ENCODE data around the gene IGFALS.
"Not testable (repeated sequence)": the region's sequence is repeated elsewhere in the genome, so short reads cannot be mapped to it uniquely, and the experiment has no call there.

IGFALS gene

DNA sequence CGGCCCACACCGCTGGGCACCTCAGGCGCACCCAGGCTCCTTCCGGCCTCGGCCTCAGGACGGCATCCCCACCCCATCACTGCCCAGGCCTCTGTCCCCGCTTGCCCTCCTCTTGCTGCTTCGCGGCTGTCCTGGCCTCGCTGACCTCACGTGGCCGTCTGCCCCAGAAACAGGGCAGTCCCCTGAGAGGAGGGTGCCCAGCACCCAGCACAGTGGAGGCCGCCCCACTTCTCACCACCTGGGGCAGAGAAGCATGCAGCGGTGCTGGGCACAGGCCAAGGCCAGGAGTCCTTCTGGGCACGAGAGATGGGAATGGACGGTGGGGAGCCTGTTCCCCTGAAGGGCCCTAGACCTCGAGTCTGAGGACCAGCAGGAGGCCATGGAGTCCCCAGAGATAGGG, 24.2 kb upstream of the IGFALS start:
- DNase-seq = no peak

DNA sequence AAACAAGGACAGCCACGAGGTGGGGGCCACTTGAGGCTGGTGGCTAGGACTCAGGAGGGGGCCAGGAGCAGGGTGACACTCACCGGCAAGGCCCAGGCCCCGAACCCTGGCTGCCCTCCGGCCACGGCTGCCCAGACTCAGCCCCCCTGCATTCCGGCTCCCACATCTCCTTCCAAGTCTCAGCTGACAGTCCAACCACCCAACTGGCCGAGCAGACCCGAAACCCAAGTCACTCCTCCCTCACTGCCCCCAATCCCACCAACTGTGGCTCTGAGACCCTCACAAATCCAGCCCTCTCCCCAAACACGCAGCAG, 23.7 kb upstream of the IGFALS start:
- DNase-seq = no peak

DNA sequence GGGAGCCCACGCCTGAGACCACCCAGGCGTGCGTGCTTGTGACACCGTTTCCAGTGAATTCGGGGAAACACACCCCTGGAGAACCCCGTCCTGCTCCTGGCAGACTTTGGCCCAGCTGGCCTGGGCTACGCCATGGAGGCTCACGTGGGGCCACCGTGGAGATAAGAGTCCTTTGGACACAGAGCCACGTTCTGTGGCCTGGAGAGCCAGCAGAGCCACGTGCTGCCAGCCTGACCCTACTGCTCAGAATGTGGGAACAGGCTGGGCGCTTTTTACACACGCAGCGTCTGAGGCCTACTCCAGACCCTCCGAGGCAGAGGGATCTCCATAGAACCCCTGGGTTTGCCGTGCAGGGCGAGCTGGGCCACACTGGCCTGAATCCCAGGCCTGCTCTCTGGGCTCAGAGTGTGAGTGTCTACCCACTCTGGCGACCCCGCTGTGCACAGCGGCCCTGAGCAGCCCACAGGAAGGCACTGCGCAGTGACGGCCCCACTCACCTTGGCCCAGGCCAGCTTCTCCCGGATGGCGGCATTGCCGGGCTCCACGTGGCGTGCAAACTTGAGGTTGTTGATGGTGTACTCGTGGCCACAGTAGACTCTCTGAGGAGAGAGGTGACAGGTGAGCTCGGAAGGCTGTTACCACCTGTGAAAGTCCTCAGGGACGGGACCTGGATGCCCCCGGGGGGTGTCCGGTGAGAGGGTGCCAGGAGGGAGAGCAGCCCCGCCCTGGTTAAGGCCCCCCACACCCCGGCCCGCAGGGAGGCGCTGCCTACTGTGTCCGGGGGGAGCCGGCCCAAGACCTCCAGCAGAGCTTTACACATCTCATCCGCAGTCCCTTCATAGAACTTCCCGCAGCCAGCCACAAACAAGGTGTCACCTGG, 23.1 kb upstream of the IGFALS start:
- no peak for DNase-seq

- DNase-seq = no peak
Measured at GRCh38 chr16:1815461-1815860, 22.0 kb upstream of the IGFALS start.

DNA sequence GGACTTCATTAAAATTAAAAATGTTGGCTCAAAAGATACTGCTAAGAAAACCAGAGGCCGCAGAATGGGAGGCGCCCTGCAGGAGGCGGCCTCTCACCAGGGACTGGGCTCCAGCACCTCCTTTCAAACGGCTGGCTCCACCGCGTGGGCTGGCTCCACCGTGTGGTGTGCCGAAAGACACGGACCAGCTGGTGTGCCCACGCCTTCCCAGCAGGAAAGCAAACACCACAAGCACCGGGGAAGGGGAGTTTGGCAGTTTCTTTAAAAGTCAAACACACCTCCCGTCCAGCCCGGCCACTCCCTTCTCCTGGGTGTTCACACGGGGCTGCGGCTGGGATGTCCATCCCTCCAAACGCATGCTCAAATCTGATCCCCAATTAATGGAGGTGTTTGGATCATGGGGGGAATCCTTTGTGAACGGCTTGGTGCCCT, 19.2 kb upstream of the IGFALS start:
- peak; percentile 39 to 40 for DNase-seq

GRCh38 chr16:1810536-1810935, 17.0 kb upstream of the IGFALS start:
- DNase-seq = no peak

- DNase-seq = no peak
Measured at GRCh38 chr16:1810106-1810505, 16.6 kb upstream of the IGFALS start.

DNA sequence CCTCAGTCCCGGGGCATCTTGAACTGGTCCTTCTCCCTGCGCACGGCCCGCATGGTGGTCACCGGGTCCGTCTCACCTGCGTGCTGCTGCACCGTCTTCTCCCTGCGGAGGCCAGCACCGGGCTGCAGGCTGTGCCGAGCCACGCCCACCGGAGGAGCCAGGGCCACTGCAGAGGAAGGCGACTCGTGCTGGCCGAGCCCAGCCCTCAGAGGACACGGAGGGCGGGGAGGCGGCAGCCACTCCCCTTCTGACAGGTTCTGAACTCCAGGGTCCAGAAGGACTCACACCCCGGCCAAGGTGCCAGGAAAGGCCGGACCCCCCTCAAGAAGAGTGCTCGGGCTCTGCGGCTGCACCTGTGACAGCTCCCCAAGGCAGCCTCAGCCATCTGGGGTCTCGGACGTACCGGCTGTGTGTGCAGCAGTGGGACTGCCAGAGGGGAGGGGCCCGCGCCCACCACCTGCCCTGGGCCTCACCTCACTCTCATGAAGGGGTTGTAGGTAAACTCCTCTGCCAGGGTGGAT, 15.8 kb upstream of the IGFALS start:
- DNase-seq = no peak

DNA sequence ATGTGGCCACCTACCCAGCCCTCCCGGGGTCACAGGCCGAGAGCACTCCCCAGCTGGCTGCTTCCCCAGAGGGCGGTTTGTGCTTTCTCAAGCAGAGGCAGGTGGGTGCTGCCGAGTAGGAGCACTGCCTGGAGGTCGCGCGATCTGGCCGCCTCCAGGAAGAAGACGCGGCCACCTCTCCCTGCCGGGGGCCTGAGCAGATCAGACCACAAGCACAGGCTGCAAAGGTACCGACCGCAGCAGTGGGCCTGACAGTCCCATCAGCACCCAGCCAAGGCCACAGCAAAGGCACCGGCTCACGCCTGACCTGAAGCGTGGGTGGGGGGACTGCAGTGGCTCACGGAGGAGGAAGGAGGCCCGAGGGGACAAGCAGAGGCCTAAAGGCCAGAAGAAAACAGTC, 15.2 kb upstream of the IGFALS start:
- no peak for DNase-seq

DNA sequence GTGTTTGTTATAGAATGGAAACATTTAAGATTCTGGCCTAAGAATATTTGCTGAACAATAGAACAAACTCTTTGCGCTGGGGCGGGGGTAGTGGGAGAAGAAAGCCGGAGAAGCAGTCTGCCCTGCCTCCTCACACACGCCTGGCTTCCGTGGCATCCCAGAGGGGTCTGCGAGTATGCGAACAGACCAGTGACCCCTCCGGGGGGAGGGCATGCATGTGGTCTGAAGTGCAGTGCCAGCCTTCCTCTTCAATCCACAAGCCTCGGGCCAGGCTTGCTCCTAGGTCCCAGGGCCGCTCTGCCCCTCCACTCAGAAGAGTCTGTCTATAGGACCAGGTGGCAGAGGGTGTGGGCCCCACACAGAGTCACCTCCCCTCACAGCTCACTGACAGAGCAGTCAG, 14.1 kb upstream of the IGFALS start:
- no peak for DNase-seq

DNA sequence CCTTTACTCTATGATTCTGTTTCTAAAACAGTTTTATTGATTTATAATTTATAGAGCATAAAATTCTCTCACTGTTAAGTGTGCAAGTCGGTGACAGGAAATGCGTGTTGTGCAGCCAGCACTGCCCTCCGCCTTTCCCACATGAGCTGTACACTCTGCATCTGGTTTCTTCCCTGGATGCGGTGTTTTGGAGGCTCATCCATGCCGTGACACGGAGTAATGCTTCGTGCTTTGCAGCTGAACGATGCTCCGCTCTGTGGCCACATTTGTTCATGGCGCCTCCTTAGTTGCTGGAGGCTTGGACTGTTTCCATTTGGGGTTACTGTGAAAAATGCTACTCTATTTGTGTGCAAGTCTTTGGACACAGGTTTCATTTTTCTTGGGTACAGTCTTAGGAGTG, 7.2 kb upstream of the IGFALS start:
- DNase-seq = no peak

DNA sequence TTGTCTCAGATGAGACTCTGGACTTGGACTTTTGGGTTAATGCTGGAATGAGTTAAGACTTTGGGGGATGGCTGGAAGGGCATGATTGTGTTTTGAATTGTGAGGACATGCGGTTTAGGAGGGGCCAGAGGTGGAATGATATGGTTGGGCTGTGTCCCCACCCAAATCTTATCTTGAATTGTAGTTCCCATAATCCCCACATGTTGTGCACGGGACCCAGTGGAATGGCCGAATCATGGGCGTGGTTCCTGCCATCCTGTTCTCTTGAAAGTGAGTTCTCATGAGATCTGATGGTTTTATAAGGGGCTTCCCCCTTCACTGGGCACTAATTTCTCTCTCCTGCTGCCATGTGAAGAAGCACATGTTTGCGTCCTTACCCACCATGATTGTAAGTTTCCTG, 5.8 kb upstream of the IGFALS start:
- not testable (repeated sequence) for DNase-seq

DNA sequence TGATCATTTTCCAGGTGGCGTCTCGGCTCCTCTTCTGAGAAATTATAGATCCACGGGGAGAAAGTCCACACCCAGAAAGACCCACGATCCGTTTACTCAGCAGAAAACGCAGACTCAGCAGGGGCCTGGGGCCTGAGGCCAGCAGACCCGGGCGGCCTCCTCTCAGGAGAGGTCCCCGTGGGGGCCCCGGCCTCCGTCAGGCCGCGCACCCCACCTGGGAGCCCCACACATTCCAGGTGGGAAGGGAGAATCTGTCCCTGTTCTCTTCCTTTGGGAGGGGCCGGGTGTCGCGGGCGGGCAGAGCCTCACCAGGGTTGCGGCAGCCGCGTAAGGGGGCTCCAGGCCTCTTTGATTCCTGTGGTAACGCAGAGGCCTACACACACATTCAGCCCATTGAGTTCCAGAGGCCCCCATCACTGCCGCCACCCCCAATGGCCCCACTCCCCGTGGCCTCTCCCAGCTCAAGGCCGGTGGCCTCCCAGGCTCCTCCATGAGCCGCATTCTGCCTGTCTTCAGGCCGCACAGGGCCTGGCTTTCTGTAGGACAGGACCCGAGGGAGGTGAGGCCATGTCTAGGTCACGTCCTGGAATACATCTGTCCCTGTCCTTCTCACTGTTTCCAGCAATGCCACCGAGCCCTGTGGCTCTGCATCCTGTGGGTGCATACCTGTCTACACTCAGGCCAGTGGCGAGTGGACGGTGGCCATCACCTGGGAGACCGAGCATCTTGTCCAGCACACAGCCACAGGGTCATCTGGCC, 1.6 kb upstream of the IGFALS start:
- DNase-seq = no peak

DNA sequence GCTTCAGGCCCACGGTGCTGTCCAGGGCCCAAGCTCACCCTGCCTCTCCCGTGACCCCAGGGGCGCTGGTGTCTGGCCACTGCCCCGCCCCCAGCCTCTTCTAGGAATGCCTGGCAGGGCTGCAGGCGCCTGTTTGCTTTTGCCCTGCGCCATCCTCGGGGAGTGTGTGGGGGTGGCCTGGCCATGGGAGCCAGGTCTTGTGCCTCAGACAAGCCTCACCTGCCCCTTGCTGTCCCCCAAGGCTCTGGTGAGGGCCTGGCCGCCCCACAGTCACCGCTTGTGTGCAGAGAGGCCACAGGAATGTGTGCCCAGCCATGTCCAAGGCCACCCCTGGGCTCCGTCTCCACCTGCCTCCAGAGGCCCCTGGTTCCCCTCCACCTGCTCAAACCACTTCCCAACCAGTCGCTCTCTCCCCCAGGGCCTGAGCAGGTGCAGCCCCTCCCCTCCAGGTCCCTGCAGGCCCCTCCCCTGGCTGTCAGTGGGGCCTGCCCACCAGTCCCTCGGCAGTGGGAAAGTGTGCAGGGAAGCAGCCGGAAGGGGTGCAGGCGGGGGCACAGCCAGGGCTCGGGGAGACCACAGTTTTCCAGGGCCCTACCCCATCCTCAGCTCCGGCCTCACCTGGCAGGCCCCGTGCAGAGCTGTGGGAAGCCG, 841 bp upstream of the IGFALS start:
- no peak for DNase-seq

GRCh38 chr16:1792836-1793577, 498 bp downstream of the IGFALS start:
- DNase-seq = no peak

DNA sequence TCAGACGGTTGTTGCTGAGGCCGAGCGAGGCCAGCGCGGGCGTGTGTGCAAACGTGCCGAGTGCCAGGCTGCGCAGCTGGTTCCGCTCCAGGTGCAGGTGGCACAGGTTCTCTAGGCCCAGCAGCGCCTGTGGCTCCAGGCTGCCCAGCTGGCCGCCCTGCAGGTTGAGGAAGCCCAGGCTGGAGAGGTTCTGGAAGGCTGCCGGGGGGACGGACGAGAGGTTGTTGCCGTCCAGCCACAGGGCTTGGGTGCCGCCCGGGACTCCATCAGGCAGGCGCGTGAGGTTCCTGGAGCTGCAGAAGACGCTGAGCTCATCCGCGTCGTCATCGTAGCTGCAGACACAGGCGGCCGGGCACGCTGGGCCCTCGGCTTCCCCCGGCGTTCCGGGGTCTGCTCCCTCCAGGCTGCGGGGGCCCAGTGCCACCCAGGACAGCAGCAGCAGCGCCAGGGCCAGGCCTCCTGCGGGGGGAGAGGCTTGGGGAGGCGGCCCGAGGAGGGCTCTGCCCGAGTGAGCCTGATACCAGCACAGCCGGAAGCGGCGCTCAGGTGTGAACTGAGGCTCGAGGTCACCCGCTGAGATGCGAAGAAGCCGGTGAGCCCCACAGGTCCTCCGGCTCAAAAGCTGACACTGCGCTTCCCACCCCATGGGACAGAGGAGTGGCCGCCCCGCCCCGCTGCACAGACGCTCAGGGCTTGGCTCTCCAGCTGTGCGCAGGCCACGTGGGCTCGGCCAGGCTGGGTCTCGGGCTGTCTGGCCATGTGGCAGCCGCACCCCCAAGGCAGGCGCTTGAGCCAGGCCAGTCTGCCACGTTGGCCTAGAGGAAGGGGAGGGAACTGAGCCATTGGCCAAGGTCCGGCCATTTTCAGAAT, 1.3 kb downstream of the IGFALS start:
- no peak for DNase-seq

- DNase-seq = no peak
Measured at GRCh38 chr16:1791256-1791942, 2.1 kb downstream of the IGFALS start.

DNA sequence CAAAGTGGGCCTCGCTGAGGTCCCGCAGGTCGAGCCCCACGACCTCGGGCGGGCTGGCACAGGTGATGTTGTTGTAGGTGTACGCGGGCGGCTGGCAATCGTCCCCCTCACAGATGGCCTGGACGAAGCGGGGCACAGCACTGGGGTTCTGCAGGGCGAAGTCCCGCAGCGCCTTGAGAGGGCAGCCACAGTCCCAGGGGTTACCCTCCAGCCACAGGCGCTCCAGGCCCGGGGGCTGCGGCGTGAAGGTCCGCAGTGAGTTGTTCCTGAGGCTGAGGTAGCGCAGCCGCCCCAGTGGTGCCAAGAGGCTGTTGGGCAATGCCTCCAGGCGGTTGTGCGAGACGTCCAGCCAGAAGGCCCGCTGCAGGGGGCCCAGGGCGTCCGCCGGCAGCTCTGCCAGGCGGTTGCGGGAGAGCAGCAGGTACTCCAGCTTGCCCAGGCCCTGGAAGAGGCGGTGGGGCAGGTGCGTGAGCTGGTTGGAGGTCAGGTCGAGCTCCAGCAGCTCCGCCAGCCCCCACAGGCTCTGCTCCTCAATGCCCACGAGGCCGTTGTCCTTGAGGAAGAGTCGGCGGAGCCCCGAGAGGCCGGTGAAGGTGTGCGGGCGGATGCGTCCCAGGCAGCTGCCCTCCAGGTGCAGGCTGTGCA, 2.8 kb downstream of the IGFALS start:
- no peak for DNase-seq

DNA sequence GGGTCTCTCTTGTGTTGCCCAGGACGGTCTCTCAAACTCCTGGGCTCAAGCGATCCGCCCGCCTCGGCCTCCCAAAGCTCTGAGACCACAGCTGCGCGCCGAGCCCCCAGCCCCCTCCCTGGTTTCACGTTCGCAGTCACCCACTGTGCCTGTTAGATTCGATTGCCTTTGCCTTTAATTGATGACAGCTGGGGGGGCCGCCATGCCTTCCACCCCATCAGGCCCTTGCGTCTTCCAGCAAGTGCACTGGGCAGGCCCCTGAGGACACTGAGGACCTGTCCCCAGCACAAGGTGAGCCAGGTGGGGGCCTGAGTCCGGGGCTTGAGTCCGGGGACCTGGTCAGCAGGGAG, 3.3 kb downstream of the IGFALS start:
- DNase-seq = no peak

GRCh38 chr16:1789643-1790045, 3.9 kb downstream of the IGFALS start:
- DNase-seq = no peak

GRCh38 chr16:1788708-1789100, 4.8 kb downstream of the IGFALS start:
- no peak for DNase-seq

Measured in CD4-positive, alpha-beta T cell treated with Interleukin-4 for 1 hour (primary cell).